ENCODE data around the gene RNPEPL1.

Gene RNPEPL1

GRCh38 chr2:240624011-240624949 is 56.0 kb downstream of the RNPEPL1 start:
- Mint-ChIP-seq H3K27ac (peak overlapping the region; percentile 80), H3K36me3 (peaks cover 12% of the 10 kb centered on the region), H3K4me3 (no peak overlapping the region), H3K4me1 (peaks cover 56% of the 10 kb centered on the region), H3K27me3 (peaks cover 54% of the 10 kb centered on the region), H3K9me3 (no peaks in the 10 kb centered on the region)
- no peak for ATAC-seq

DNA sequence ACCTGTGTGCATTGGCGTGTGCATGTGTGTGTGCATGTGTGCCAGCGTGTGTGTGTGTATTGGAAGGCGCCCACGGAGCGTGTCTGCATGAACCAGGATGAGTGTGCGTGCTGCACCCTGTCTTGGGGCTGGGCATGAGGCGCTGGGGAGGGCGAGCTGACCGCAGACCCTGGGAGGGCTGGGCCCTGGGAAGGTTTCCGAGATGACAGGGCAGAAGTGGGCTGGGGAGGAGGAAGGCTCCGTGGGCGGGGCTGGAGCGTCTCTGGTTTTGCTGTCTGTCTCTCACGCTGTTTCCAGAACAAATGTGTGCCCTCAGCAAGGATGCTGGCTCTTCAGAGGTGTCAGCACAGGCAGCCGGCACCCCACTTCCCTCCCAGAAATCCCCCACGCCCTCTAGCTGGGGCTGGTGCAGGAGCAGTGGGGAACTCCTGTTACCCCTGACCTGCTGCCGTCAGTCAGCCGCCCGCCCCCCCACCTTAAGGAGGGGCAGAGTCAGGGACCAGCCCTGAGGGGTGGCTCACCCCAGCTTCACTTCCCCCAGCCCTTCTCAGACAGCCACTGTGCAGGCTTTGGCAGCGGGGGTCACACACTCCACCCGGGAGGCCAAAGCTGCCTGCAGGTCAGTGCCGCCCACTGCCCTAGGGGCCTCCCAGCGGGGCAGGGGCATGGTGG is 56.8 kb downstream of the RNPEPL1 start, which contains the start of gene GPR35:
GPR35 (plus strand) TSS at position 531 of the 672 bp plus-strand sequence. CDS start 4,473 bp downstream, outside the sequence.
- Mint-ChIP-seq H3K27ac (peak within 1 kb of the TSS; percentile 84), H3K4me3 (peak within 1 kb of the TSS; percentile 79), H3K9me3 (no peaks in the 10 kb centered on the region), H3K36me3 (peaks cover 14% of the 10 kb centered on the region), H3K27me3 (peaks cover 54% of the 10 kb centered on the region), H3K4me1 (peaks cover 49% of the 10 kb centered on the region)
- ATAC-seq, result peak; percentile 74

GRCh38 chr2:240626531-240627300 is 58.4 kb downstream of the RNPEPL1 start:
- Mint-ChIP-seq H3K27ac (peak overlapping the region; percentile 84), H3K4me3 (peak overlapping the region; percentile 68), H3K4me1 (peaks cover 36% of the 10 kb centered on the region), H3K27me3 (peaks cover 44% of the 10 kb centered on the region), H3K36me3 (peaks cover 25% of the 10 kb centered on the region), H3K9me3 (no peaks in the 10 kb centered on the region)
- ATAC-seq, result peak; percentile 61

DNA sequence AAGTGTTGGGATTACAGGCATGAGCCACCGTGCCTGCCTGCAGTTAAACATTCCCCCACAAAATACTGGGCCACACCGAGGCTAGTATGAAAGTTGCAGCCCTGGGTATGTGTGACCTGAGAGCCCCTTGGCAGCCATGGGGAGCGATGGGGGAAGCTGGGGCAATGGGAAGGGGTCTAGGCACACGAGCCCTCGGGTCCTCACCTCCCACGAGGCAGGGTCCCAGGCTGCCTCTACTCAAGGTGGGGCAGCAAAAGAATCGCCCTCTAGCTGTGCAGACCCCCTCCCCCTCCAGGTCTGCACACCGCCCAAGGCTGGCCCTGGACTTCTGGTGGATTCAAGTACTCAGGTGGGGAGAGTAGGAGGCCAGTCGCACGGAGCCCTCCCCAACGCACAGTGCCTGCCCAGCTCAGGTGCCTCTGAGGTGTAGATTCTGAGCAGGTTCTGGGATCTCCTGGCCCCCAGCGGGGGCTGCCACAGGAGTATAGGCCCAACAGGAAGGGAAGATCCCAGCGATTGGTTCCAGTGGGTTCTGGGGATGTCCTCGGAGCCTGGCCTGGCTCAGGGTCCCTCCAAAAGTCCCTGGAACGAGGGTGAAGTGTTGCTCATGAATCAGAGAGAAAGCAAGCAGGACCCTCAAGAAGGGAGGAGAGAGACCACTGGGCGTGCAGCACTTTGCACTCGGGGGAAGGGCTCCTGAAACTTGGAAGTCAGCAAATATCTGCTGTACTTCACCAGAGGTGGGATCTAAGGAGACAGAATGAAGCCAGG is 59.6 kb downstream of the RNPEPL1 start:
- ATAC-seq, result no peak
- Mint-ChIP-seq H3K27me3 (peaks cover 31% of the 10 kb centered on the region), H3K4me1 (peaks cover 29% of the 10 kb centered on the region), H3K27ac (no peak overlapping the region), H3K4me3 (no peak overlapping the region), H3K9me3 (peaks cover 5% of the 10 kb centered on the region), H3K36me3 (peaks cover 29% of the 10 kb centered on the region)

GRCh38 chr2:240628507-240628807 is 60.2 kb downstream of the RNPEPL1 start:
- H3K36me3 Mint-ChIP-seq, result peaks cover 29% of the 10 kb centered on the region
- ATAC-seq, result no peak
- peaks cover 29% of the 10 kb centered on the region for H3K4me1 Mint-ChIP-seq

GRCh38 chr2:240628808-240629618 is 60.7 kb downstream of the RNPEPL1 start:
- peaks cover 13% of the 10 kb centered on the region for H3K9me3 Mint-ChIP-seq
- peaks cover 29% of the 10 kb centered on the region for H3K36me3 Mint-ChIP-seq
- H3K27me3 Mint-ChIP-seq, result peaks cover 21% of the 10 kb centered on the region
- no peak for ATAC-seq
- no peak overlapping the region for H3K27ac Mint-ChIP-seq
- peaks cover 27% of the 10 kb centered on the region for H3K4me1 Mint-ChIP-seq
- H3K4me3 Mint-ChIP-seq, result no peak overlapping the region

More at GRCh38 chr2:240628507-240628807, 60.2 kb downstream of the RNPEPL1 start:
- Mint-ChIP-seq H3K9me3 (peaks cover 10% of the 10 kb centered on the region), H3K4me3 (no peak overlapping the region), H3K27me3 (peaks cover 26% of the 10 kb centered on the region), H3K27ac (no peak overlapping the region)

GRCh38 chr2:240629619-240629967 is 61.3 kb downstream of the RNPEPL1 start:
- Mint-ChIP-seq H3K4me1 (peaks cover 22% of the 10 kb centered on the region), H3K36me3 (peaks cover 29% of the 10 kb centered on the region), H3K27ac (no peak overlapping the region), H3K4me3 (no peak overlapping the region), H3K27me3 (peaks cover 15% of the 10 kb centered on the region), H3K9me3 (peaks cover 13% of the 10 kb centered on the region)
- no peak for ATAC-seq

DNA sequence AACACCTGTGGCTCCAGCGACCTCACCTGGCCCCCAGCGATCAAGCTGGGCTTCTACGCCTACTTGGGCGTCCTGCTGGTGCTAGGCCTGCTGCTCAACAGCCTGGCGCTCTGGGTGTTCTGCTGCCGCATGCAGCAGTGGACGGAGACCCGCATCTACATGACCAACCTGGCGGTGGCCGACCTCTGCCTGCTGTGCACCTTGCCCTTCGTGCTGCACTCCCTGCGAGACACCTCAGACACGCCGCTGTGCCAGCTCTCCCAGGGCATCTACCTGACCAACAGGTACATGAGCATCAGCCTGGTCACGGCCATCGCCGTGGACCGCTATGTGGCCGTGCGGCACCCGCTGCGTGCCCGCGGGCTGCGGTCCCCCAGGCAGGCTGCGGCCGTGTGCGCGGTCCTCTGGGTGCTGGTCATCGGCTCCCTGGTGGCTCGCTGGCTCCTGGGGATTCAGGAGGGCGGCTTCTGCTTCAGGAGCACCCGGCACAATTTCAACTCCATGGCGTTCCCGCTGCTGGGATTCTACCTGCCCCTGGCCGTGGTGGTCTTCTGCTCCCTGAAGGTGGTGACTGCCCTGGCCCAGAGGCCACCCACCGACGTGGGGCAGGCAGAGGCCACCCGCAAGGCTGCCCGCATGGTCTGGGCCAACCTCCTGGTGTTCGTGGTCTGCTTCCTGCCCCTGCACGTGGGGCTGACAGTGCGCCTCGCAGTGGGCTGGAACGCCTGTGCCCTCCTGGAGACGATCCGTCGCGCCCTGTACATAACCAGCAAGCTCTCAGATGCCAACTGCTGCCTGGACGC is 61.9 kb downstream of the RNPEPL1 start:
- H3K4me3 Mint-ChIP-seq, result no peak overlapping the region
- H3K27ac Mint-ChIP-seq, result no peak overlapping the region

More for the DNA sequence above, 61.9 kb downstream of the RNPEPL1 start:
- ATAC-seq, result no peak
- Mint-ChIP-seq H3K27me3 (peaks cover 14% of the 10 kb centered on the region), H3K9me3 (peaks cover 18% of the 10 kb centered on the region), H3K36me3 (peaks cover 29% of the 10 kb centered on the region), H3K4me1 (peaks cover 16% of the 10 kb centered on the region)

Measured in stimulated activated memory B cell treated with anti-CD40 and anti-IgM and Interleukin-4, amounts not matched to agents 10 μg/mL and 1 μg/mL and 100 μg/mL, for 72 hours (primary cell).